Astrocyte of the cerebellum (primary cell): ENCODE results near the gene ZNF23.

ENCODE experiments used
- DNase-seq: peaks from one replicate; pipeline ENCODE4 v3.0.0-alpha.2; 2011; ENCODE audit warnings: low read depth
- H3K4me3 ChIP-seq: 2 replicates; pipeline ENCODE4 v1.5.1; 2011; ENCODE audit warnings: mild to moderate bottlenecking, low read depth, low read length, moderate library complexity
- in situ Hi-C: cut with HindIII; loops from 2 replicates; pipeline ENCODE4 v1.10.0; 2017; ENCODE audit warnings: low sequenced_read_pairs
- TF ChIP-seq, protein P1 (sequence below): IDR thresholded peaks from 2 replicates; pipeline ENCODE4 v1.5.1; 2012; ENCODE audit warnings: low read length, low read depth, moderate library complexity, mild to moderate bottlenecking; ENCODE audit errors: missing control alignments

ZNF23 gene

DNA sequence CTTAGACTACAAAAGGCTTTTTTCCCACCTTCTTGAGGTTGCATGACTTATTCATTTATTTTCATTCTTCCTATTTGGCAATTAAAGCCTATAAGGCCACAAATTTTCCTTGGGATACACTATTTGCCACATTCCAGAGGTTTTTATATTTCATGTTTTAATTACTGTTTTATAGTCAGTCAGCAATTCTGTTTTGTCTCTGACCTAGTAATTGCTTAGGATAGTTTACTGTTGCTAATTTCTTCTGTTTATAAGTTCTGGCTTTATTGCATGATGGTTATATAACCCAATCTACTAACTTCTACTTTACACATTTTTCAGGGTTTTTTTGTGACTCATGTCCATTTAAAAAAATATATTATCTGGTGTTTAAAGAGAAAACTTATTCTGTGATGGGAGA is 2.5 kb downstream of the ZNF23 start:
- H3K4me3 ChIP-seq, result no peak overlapping the region

DNA sequence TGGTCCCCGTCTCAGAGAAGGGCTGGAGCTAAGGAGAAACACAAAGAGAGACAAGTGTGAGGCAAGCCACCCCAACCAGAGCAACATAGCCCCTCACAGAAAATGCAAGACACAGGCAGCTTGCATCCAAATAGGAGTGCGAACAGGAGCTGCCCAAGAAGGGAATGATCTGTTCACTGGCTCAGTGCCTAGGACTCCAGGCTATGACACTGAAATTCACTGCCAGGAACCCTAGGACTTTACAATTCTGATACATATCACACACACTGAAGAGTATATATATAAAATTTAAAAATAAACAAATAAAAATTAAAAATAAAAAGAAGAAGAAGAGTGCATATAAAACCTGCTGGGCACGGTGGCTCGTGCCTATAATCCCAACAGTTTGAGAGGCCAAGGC is 5.2 kb downstream of the ZNF23 start:
- in situ Hi-C loops, result no loop called here
- no peak for DNase-seq
- H3K4me3 ChIP-seq, result no peak overlapping the region
- TF ChIP-seq, protein P1, sequence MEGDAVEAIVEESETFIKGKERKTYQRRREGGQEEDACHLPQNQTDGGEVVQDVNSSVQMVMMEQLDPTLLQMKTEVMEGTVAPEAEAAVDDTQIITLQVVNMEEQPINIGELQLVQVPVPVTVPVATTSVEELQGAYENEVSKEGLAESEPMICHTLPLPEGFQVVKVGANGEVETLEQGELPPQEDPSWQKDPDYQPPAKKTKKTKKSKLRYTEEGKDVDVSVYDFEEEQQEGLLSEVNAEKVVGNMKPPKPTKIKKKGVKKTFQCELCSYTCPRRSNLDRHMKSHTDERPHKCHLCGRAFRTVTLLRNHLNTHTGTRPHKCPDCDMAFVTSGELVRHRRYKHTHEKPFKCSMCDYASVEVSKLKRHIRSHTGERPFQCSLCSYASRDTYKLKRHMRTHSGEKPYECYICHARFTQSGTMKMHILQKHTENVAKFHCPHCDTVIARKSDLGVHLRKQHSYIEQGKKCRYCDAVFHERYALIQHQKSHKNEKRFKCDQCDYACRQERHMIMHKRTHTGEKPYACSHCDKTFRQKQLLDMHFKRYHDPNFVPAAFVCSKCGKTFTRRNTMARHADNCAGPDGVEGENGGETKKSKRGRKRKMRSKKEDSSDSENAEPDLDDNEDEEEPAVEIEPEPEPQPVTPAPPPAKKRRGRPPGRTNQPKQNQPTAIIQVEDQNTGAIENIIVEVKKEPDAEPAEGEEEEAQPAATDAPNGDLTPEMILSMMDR, result no peak

More for the DNA sequence above, 2.5 kb downstream of the ZNF23 start:
- in situ Hi-C loops, result no loop called here
- TF ChIP-seq, protein P1, result no peak
- no peak for DNase-seq

- in situ Hi-C loops, result no loop called here
- DNase-seq, result no peak
- TF ChIP-seq, protein P1, result no peak
- H3K4me3 ChIP-seq, result no peak overlapping the region
These were observed 9.0 kb downstream of the ZNF23 start for GRCh38 chr16:71453036-71453435.

- DNase-seq, result no peak
- H3K4me3 ChIP-seq, result no peak overlapping the region
- TF ChIP-seq, protein P1, result no peak
- in situ Hi-C loops, result no loop called here
These were observed 13.0 kb downstream of the ZNF23 start for GRCh38 chr16:71449020-71449419.

DNA sequence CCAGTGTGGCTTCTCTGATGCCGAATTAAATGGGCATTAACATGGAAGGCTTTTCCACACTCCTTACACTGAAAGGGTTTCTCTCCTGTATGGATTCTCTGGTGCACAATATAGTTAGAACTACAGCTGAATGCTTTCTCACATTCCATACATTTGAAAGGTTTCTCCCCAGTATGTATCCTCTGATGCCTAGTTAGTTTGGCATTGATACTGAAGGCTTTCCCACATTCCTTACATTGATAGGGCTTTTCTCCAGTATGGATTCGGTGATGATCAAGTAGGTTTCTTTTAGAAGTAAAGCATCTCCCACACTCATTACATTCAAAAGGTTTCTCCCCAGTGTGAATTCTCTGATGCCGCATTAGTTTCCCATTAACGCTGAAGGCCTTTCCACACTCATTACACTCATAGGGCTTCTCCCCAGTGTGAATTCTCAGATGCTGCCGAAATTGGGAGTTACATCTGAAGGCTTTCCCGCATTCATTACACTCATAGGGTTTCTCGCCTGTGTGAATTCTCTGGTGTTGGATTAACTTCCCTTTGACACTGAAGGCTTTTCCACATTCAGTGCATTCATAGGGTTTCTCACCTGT is 13.7 kb downstream of the ZNF23 start:
- TF ChIP-seq, protein P1, result no peak
- no peak overlapping the region for H3K4me3 ChIP-seq
- in situ Hi-C loops, result no loop called here
- DNase-seq, result no peak

DNA sequence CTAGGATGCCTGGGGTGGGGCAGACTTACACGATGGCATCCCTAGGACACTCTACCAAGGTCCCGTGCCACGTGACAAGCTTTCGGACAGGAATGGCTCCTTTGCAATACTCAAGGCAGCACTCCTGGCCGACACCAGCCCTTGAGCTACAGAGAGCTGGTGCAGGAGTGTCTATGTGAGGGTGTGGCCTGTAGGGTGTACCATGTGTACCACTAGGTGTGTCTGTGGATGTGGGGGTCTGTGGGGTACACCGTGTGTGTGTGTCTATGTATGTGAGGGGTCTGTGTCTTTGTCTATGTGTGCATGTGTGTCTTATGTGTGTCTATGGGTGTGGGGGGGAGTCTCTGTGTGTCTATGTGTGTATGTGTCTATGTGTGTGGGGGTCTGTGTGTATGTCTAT is 18.3 kb downstream of the ZNF23 start:
- in situ Hi-C loops, result no loop called here

More for the DNA sequence above, 18.3 kb downstream of the ZNF23 start:
- H3K4me3 ChIP-seq, result no peak overlapping the region
- no peak for DNase-seq
- TF ChIP-seq, protein P1, result no peak
